NCI-H1092 (cell line): ENCODE data around the gene DZIP1.
A peak's percentile ranks its signal among the peaks of the same experiment; 100 is the strongest.
"Not testable (repeated sequence)": the region's sequence is repeated elsewhere in the genome, so short reads cannot be mapped to it uniquely, and the experiment has no call there.

Source experiments
- DNase-seq: peaks from one replicate; lab custom pipeline; 2025; lab: John Stamatoyannopoulos, UW

DZIP1 gene

GRCh38 chr13:95604556-95604915 is 40.0 kb downstream of the DZIP1 start:
- DNase-seq: no peak

DNA sequence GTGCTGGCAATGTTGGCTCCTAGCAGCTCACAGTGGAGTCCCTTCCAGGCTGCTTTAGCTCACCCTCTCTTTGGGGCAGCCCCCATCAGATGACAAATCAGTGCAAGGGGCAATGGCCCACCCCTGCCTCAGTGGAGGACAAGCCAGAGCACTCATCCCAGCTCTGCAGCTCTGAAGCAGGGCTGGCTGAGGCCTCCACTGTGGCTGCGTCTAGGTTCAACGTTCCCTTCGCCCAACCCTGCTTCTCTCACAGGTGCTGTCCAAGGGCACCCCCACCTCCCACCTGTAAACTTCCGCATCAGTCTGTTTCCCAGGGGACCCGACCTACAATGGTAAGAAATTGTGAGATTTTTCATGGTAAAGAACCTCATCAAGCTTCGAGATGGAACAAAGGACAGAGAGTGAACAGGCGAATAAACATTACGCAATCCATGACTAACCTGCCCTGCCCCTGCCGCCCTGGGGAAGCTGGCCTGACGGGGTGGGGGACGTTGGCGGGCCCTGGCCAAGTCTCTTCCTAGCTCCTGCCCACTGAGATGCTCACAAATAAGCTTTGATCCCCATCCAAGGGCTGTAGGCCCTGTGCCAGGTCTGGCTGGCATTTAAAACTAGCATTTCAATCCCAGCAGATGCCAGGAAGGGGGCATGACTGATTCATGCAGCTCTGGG is 40.5 kb downstream of the DZIP1 start:
- peak; percentile 11 for DNase-seq

GRCh38 chr13:95601906-95602305 is 42.6 kb downstream of the DZIP1 start:
- no peak for DNase-seq

DNA sequence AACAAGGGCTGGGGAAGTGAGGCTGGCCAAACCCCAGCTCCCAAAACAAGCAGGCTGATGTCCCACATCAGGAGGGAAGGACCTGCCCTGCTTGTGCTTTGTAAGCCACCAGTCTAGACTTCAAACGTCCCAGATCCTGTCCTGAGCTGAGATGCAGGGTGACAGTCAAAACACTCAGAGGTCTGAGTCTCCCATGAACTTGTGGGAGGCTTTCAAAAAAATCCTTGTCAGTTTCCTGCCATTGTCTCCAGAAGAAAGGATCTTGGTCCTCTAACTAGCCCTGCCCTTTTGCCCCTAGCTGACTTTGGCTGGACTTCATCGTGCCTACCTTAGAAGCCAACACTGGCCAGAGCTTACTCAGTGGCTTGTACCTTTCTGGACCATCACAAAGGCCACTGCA is 43.3 kb downstream of the DZIP1 start:
- DNase-seq: no peak

- DNase-seq: no peak
These were observed 47.8 kb downstream of the DZIP1 start for GRCh38 chr13:95596701-95597100.

GRCh38 chr13:95593462-95593861 is 51.0 kb downstream of the DZIP1 start:
- no peak for DNase-seq

- DNase-seq: no peak
These were observed 55.8 kb downstream of the DZIP1 start for GRCh38 chr13:95588721-95589120.

DNA sequence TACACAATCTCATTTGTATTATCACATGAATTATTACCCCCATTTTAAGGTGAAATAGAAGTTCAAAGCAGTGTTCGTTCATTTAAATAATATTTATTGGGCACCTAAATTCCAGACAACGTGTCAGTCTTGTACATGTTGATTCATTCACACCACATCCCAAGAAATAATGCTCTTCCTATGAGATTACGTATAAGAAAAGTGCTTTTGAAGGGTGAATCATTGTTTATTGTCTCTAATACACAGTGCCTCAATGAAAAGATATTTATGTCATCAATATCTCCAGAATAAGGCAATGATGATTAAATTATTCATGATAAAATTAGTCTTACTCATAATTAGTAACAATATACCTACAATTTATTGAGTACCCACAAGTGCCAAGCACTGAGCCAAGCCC is 56.4 kb downstream of the DZIP1 start:
- DNase-seq: no peak

DNA sequence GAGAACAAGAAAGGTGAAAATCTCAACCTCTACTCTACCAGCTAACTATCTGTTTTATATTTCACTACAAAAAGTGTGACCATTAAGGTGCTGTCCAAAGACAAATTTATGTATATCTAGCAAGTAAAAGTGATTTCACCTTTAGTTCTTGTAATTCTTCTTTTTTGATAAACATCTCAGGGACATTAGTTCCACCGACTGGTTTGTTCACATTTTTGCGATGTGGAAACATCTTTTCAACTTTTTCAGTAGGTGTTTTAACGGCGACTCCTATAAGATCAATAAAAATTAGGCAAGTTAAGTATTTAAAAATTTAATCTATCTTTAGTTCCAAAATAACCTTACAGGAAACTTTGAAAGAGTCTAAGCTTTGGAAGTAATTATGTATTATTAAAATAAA is 58.6 kb downstream of the DZIP1 start:
- no peak for DNase-seq

- DNase-seq: no peak
These were observed 65.2 kb downstream of the DZIP1 start for GRCh38 chr13:95579303-95579702.

GRCh38 chr13:95573221-95573620 is 71.3 kb downstream of the DZIP1 start:
- DNase-seq: no peak

- DNase-seq: no peak
These were observed 72.6 kb downstream of the DZIP1 start for GRCh38 chr13:95571941-95572340.

- no peak for DNase-seq
These were observed 74.5 kb downstream of the DZIP1 start for GRCh38 chr13:95570016-95570415.

DNA sequence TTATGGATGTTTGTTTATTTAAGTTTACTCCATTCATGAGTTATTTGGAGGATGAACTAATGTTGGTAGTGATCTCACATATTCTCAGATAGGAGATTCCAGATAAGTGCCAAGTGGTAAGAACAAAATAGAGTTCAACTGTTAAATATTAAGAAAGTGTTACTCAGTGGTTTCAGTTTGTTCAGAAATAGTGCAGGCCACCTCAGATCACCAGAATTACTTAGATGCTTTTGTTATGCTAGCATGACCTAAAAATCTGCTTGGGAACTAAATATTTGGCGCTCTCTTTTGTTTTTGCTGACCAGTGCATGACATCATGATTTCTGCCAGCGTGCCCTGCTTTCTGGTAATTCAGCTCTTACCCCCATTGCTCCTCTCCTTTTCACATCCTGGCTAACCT is 76.4 kb downstream of the DZIP1 start:
- no peak for DNase-seq

DNA sequence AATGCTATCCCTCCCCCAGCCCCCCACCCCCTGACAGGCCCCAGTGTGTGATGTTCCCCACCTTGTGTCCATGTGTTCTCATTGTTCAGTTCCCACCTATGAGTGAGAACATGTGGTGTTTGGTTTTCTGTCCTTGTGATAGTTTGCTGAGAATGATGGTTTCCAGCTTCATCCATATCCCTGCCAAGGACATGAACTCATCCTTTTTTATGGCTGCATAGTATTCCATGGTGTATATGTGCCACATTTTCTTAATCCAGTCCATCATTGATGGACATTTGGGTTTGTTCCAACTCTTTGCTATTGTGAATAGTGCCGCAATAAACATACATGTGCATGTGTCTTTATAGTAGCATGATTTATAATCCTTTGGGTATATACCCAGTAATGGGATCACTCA is 78.7 kb downstream of the DZIP1 start:
- not testable (repeated sequence) for DNase-seq

GRCh38 chr13:95564733-95565291 is 79.7 kb downstream of the DZIP1 start:
- no peak for DNase-seq

- DNase-seq: no peak
These were observed 80.4 kb downstream of the DZIP1 start for GRCh38 chr13:95564091-95564490.

DNA sequence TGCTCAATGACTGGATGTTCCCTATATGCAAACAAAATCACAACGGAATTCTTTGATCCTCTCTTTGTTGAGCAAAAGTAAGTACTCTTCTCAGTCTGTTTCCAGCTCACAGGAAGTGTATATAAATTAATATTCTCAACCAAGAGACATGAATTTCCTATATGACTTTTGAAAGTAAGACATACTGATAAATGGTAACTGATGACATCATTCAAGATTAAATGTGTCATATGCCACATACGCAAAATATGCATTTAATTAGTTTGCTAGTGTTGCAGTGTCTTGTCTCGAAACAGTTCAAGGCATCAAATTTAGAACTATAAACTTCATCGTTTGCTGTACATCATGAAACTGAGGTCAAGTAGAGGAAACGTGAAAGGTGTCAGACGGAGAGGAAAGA is 84.1 kb downstream of the DZIP1 start:
- no peak for DNase-seq

- no peak for DNase-seq
These were observed 85.4 kb downstream of the DZIP1 start for GRCh38 chr13:95559100-95559499.

DNA sequence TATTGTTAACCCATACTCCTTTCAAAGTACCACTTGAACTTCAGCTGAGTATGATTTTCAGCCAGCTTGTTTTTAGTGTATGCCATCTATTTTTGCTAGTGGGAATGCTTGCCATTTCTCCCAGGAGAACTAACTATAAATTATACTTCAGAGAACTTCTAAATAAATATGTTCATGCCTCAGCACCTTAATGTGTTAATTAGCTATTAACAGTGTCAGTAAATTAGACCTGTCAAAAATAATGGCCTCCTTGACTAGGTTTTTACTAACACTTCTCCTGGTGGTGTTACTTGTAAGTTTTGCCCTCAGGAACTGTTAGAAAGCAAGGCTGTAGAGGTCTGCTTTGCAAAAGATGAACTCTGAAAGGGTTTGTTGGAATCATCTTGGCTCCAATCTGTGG is 87.5 kb downstream of the DZIP1 start:
- no peak for DNase-seq

- DNase-seq: no peak
These were observed 90.7 kb downstream of the DZIP1 start for GRCh38 chr13:95553581-95554385.

- peak; percentile 28 for DNase-seq
These were observed 91.7 kb downstream of the DZIP1 start, which contains the start of gene CLDN10 for GRCh38 chr13:95552539-95553441. CLDN10 (plus strand) TSS chr13:95552720; CDS start chr13:95552754, 34 bp downstream.
